Omental fat pad (tissue), 4 donors: ENCODE results near the gene BABAM2. TPM values are rescaled to one million over a fixed set of nuclear protein-coding genes. Genes with fewer than 3 reads are reported as not detected.
A peak's percentile ranks its signal among the peaks of the same experiment; 100 is the strongest.

ENCODE experiments used
- ATAC-seq: fragments of 150-250 bp; one replicate; pipeline ENCODE4 v1.9.1; 2016; ENCODE audit warnings: mild to moderate bottlenecking, moderate library complexity; ENCODE audit not compliant: low FRiP score
- DNase-seq: peaks from one replicate; pipeline ENCODE4 v3.0.0-alpha.2; 2019; ENCODE audit warnings: low spot score
- total RNA-seq, 4 donors: library from RNA; depleted of rRNA; stranded (reverse); fragments of >200 nt; gene quantifications; one replicate each; pipeline ENCODE4 v1.1.0, GENCODE V29; 2016
- TF ChIP-seq, protein P1 (sequence below), 3 donors: fragments of 450-650 bp; IDR thresholded peaks; one replicate each; pipeline ENCODE4 v1.5.1; 2016 to 2017; ENCODE audit warnings: antibody characterized with exemption in 3 of 3, mild to moderate bottlenecking in 3 of 3, moderate library complexity in 2 of 3

BABAM2 gene
- total RNA-seq, 4 donors from 2014 or later, result 29.2 to 41.0 (median 36.5) TPM

DNA sequence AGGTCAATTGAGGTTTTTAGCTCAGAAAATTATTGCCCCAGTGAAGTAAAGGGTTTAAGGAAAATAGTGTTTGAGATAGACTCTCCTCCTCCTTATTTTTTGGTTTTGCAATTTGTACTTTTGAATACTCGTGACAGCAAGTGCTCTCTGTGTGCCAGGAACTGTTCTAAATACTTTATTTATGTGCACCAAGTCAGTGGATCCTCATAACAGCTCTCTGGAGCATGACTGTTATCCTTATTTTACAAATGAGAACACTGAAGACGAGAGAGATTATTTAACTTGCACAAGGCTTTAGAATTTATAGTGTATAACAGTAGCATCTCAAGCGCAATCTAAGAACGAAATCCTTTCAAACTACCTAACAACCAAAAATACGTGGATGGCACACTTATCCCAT, 24.7 kb downstream of the BABAM2 start:
- TF ChIP-seq, protein P1, sequence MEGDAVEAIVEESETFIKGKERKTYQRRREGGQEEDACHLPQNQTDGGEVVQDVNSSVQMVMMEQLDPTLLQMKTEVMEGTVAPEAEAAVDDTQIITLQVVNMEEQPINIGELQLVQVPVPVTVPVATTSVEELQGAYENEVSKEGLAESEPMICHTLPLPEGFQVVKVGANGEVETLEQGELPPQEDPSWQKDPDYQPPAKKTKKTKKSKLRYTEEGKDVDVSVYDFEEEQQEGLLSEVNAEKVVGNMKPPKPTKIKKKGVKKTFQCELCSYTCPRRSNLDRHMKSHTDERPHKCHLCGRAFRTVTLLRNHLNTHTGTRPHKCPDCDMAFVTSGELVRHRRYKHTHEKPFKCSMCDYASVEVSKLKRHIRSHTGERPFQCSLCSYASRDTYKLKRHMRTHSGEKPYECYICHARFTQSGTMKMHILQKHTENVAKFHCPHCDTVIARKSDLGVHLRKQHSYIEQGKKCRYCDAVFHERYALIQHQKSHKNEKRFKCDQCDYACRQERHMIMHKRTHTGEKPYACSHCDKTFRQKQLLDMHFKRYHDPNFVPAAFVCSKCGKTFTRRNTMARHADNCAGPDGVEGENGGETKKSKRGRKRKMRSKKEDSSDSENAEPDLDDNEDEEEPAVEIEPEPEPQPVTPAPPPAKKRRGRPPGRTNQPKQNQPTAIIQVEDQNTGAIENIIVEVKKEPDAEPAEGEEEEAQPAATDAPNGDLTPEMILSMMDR (IDR thresholded peaks at IDR 0.05), result no peak
- no peak for DNase-seq
- ATAC-seq, result peak; percentile 90

DNA sequence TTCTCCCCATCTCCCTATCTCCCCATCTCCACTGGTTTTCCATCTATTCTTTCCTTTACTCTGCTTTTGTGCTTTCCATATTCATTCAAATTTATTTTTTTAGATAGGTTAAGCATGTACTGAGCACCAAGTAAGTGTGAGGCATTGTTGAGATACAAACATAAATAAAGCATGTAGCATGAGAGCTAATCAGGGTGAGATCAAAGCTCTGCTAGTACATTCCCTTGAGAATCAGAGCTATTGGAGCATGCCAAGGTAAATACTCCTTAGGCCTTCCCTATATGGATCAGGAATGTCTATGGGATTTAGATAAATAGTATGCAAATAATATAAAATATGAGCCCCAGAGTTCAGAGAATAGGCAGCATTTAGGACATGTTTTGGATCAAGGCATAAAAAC, 25.3 kb downstream of the BABAM2 start:
- TF ChIP-seq, protein P1 (IDR thresholded peaks at IDR 0.05), result no peak
- ATAC-seq (no peak), DNase-seq (no peak)

DNA sequence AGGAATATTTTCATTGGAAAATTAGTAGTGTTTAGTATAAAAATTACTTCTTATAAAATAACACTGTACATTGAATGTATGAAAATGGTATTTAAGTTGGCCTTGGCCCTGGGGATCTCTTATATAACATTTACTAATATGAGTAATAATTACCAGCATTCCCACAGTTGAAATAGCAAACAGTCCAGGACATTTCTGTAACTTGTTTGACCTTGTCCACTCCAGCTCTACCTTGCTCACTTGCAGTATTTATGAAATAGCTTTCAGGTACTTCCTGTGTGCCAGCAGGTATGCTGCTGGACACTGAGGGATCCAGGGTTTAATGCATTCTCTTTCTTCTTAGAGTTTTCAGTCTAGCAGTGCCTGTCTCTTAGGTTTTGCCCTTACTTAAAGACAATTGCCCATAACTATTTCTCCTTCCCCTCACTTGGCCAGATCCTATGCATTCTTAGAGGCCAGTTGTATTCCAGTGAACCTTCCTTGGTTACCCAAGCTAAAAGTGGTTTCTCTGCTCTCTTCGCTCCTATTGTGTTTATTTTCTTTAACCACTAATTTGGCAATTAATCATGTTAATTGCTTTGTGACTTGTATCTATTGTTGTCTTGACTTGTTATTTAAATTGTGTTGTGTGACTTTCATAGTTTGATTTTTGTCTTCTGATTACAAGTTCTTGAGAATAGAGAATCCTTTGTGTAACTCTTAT, 25.9 kb downstream of the BABAM2 start:
- ATAC-seq (no peak), DNase-seq (no peak)
- TF ChIP-seq, protein P1 (IDR thresholded peaks at IDR 0.05), result no peak

DNA sequence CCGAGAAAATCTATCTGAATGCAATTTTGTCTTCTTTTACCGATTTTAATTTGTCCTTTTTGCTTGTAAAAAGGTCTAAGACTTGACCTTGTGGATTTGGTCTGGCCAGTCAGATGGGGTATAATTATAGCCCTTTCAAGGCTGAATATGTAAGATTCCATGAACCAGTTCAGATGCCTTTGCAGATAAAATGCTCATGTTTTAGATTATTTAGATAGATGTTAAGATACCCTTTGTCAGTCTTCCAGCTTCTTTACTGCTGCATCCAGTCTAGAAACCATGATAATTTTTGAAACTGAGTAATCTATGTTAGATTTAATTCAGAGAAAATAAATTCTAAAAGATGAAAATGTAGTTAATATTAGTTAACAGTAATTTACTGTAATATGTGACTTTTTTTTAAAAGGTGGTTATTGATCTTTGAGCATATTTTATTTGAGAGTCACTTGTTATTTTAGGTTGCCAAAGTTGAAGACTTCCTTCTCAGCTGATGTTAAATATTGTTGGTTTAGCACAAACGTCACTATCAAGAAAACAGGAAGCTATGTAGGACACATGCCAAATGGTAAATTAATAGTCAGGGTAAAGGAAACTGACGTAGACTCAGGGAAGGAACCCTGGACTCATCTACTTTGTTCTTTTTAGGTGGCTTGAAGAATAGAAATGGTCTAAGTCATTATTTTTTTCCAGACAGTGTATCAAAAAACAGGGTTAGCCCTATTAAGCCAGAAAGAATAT, 29.8 kb downstream of the BABAM2 start:
- ATAC-seq, result peak; percentile 35
- no peak for DNase-seq
- TF ChIP-seq, protein P1 (IDR thresholded peaks at IDR 0.05), result no peak

DNA sequence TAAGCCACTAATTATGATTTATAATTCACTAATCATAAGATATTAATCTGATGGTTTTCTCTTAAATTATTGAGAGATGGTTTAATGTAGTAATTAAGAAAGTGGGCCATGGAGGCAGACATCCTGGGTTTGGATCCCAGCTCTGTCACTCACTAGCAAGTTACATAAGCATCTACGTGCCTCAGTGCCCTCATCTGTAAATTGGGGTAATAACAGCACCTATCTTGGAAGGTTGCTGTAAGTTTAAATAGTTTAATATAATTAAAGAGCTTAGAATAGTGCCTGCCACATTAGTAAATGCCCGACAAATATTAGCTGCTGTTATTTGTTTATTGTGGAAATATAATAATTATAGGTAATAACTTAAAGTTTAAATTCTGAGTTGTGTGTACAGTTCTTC, 30.9 kb downstream of the BABAM2 start:
- TF ChIP-seq, protein P1 (IDR thresholded peaks at IDR 0.05), result no peak
- ATAC-seq (no peak), DNase-seq (no peak)

DNA sequence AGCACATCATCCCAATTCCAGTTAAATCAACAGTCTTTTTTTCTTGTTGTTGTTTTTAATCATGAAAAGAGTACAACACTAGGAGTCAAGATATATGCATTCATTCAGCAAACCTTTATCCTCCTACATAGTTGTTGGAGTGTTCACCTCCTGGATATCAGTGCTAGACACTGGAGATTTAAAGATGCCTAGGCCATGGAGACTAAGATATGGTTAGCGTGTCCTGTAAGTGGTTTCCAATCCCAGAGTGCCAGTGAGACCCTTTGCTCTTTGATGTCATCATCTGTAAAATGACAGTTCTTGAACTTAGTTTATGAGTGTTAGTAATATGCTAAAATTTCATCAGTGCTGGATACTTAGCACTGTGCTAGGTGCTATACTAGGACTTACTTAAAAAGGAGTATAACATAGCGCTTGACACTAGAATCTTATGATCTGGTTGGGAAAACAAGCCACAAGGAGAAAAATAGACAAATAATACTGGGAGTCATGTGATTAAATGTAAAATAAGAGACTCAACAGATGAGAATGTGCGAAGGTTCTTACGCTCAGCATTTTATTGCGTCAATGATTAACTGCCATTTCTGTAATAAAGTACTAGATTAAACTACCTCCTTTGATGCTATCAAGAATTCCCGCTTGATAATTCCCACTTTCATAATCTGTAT, 31.5 kb downstream of the BABAM2 start:
- no peak for DNase-seq
- ATAC-seq, result peak; percentile 50
- TF ChIP-seq, protein P1 (IDR thresholded peaks at IDR 0.05), result no peak
